GM20000 (cell line): ENCODE data around the gene GTF2H3.

Experiments used
- DNase-seq: peaks from one replicate; pipeline ENCODE4 v3.0.0; 2012; ENCODE audit warnings: low spot score
- CTCF ChIP-seq: IDR thresholded peaks from 2 replicates; pipeline ENCODE4 v1.5.1; 2012; ENCODE audit warnings: mild to moderate bottlenecking, control low read depth; ENCODE audit errors: extremely low read depth, missing control alignments

The GTF2H3 gene

GRCh38 chr12:123667771-123668170, 34.1 kb downstream of the GTF2H3 start:
- TF ChIP-seq CTCF = no peak
- DNase-seq = no peak

GRCh38 chr12:123670882-123671728, 37.5 kb downstream of the GTF2H3 start, which contains the start of gene TCTN2:
TCTN2 (plus strand) TSS chr12:123671113; CDS start chr12:123671241, 128 bp downstream.
- TF ChIP-seq CTCF = no peak
- DNase-seq = peak; percentile 95

GRCh38 chr12:123671876-123672275, 38.2 kb downstream of the GTF2H3 start:
- no peak for TF ChIP-seq CTCF
- no peak for DNase-seq

- no peak for TF ChIP-seq CTCF
- DNase-seq = no peak
These were observed 41.8 kb downstream of the GTF2H3 start for GRCh38 chr12:123675436-123675835.

GRCh38 chr12:123676616-123677320, 43.1 kb downstream of the GTF2H3 start:
- DNase-seq = no peak
- no peak for TF ChIP-seq CTCF

- no peak for DNase-seq
- no peak for TF ChIP-seq CTCF
These were observed 45.4 kb downstream of the GTF2H3 start for GRCh38 chr12:123678981-123679380.

GRCh38 chr12:123681605-123682004, 48.0 kb downstream of the GTF2H3 start:
- TF ChIP-seq CTCF = no peak
- DNase-seq = peak; percentile 31
